ENCODE data around the gene TAC3. TPM values are rescaled to one million over a fixed set of nuclear protein-coding genes. Genes with fewer than 3 reads are reported as not detected.

The TAC3 gene
- total and polyA plus RNA-seq, 2 donors (not counting 3 experiments of a cell fraction or from before 2014, with no cell fraction given) = not detected

DNA sequence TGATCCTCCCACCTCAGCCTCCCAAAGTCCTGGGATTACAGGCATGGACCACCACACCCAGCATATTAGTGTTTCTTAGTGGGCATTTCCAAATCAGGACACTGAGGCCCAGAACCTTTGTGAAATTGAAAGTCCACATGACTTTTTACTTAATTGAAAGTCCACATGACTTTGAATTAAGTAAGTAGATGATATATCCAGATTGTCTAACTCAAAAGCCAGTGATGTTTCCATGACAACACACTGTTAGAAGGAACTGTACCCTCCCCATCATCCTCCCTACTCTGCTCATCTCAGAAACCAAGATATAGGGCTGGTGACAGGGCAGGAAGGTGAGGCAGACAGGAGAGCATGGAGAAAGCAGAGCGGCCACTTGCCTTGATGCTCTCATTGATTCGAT lies 26.4 kb upstream of the TAC3 start:
- H3K4me2 ChIP-seq (ENCODE audit: insufficient read depth, low read length) = no peak overlapping the region
- no peaks in the 10 kb centered on the region for H3K9me3 ChIP-seq (replicated peaks; ENCODE audit: control insufficient read depth, insufficient read depth, low read length)
- H3K36me3 ChIP-seq (ENCODE audit: control insufficient read depth in 2 of 2, extremely low read depth in 1 of 2, insufficient read depth in 2 of 2, low read length in 2 of 2) = no peaks in the 10 kb centered on the region
- H3K79me2 ChIP-seq (ENCODE audit: control insufficient read depth, insufficient read depth, low read length) = no peaks in the 10 kb centered on the region
- peaks cover 17 to 35% of the 10 kb centered on the region in 2 experiments for H3K27me3 ChIP-seq (ENCODE audit: control insufficient read depth in 2 of 2, insufficient read depth in 2 of 2, low read length in 2 of 2)
- FAIRE-seq (no peak), DNase-seq (ENCODE audit: low read depth, low spot score) (no peak)
- ChIA-PET CTCF (interaction anchor here (1.2 kb wide), 1 partner anchor 285 kb away, joined by 3 read pairs; no protein-coding TSS in a partner anchor), POLR2A (no interaction called here)
- no peaks in the 10 kb centered on the region for H3K4me1 ChIP-seq (ENCODE audit: control insufficient read depth, extremely low read depth, insufficient read depth, low read length)
- no TSS peak for BruUV-seq (replicated peaks)
- H3K27ac ChIP-seq (ENCODE audit: insufficient read depth, low read depth, low read length) = no peak overlapping the region
- no peak overlapping the region for H3K9ac ChIP-seq (replicated peaks; ENCODE audit: extremely low read depth, insufficient read depth, low read length)
- no peaks in the 10 kb centered on the region for H4K20me1 ChIP-seq (replicated peaks; ENCODE audit: control insufficient read depth, extremely low read depth, insufficient read depth, low read length)
- dilution Hi-C loops (cut with MboI; ENCODE audit: extremely low pct_ligation_motif_present, low sequenced_read_pairs) = no loop called here
- TF ChIP-seq GATA2 (IDR thresholded peaks at IDR 0.05; ENCODE audit: insufficient read depth, insufficient read length, low read depth, low read length) (no peak), EZH2 (IDR thresholded peaks at IDR 0.05; ENCODE audit: borderline replicate concordance, low read depth, low read length, severe bottlenecking) (no peak), MYC (IDR thresholded peaks at IDR 0.05; ENCODE audit: low read depth, low read length) (no peak), POLR2AphosphoS5 (IDR thresholded peaks at IDR 0.05; ENCODE audit: insufficient read depth, low read depth, low read length) (no peak), FOS (IDR thresholded peaks at IDR 0.05; ENCODE audit: borderline replicate concordance, insufficient read depth, low read length) (no peak), JUN (IDR thresholded peaks at IDR 0.05; ENCODE audit: borderline replicate concordance, insufficient read depth, insufficient read length, low read depth) (no peak), POLR2A (IDR thresholded peaks at IDR 0.05; ENCODE audit: low read depth, low read length) (no peak)
- TF ChIP-seq, protein P1, sequence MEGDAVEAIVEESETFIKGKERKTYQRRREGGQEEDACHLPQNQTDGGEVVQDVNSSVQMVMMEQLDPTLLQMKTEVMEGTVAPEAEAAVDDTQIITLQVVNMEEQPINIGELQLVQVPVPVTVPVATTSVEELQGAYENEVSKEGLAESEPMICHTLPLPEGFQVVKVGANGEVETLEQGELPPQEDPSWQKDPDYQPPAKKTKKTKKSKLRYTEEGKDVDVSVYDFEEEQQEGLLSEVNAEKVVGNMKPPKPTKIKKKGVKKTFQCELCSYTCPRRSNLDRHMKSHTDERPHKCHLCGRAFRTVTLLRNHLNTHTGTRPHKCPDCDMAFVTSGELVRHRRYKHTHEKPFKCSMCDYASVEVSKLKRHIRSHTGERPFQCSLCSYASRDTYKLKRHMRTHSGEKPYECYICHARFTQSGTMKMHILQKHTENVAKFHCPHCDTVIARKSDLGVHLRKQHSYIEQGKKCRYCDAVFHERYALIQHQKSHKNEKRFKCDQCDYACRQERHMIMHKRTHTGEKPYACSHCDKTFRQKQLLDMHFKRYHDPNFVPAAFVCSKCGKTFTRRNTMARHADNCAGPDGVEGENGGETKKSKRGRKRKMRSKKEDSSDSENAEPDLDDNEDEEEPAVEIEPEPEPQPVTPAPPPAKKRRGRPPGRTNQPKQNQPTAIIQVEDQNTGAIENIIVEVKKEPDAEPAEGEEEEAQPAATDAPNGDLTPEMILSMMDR (IDR thresholded peaks at IDR 0.05; ENCODE audit: extremely low read depth in 1 of 2, insufficient read depth in 1 of 2, low read depth in 1 of 2, low read length in 2 of 2) = no peak
- TF ChIP-seq, protein P2, sequence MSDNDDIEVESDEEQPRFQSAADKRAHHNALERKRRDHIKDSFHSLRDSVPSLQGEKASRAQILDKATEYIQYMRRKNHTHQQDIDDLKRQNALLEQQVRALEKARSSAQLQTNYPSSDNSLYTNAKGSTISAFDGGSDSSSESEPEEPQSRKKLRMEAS (IDR thresholded peaks at IDR 0.05; ENCODE audit: insufficient read depth, insufficient read length) = no peak
- no peaks in the 10 kb centered on the region for H3K9me1 ChIP-seq (replicated peaks; ENCODE audit: control insufficient read depth, extremely low read depth, insufficient read depth, low read length)
- no peak overlapping the region for H2AFZ ChIP-seq (ENCODE audit: low read depth, low read length)
- H3K4me3 ChIP-seq (replicated peaks in 1 of 3; ENCODE audit: insufficient read depth in 1 of 3, low read depth in 1 of 3, low read length in 3 of 3) = no peak overlapping the region
- intact Hi-C loops (cut with micrococcal nuclease) = no loop called here

Measured in endothelial cell of umbilical vein (primary cell).